ENCODE measurements around the gene LCLAT1. TPM values are rescaled to one million over a fixed set of nuclear protein-coding genes. Genes with fewer than 3 reads are reported as not detected.
A peak's percentile ranks its signal among the peaks of the same experiment; 100 is the strongest.
"Not testable (repeated sequence)": the region's sequence is repeated elsewhere in the genome, so short reads cannot be mapped to it uniquely, and the experiment has no call there.

Gene LCLAT1
- total and polyA plus RNA-seq, 8 donors = 13.1 to 24.9 (median 14.8) TPM

- intact Hi-C loops (cut with DNase I) = no loop called here
- ATAC-seq (no peak), DNase-seq (no peak)
- H3K9me3 ChIP-seq = no peaks in the 10 kb centered on the region
- H3K36me3 ChIP-seq = peaks cover 0 to 10% of the 10 kb centered on the region in 2 donors
- H3K27ac ChIP-seq = no peak overlapping the region
- no peak overlapping the region for H3K4me3 ChIP-seq
- TF ChIP-seq CTCF (IDR thresholded peaks at IDR 0.05) = no peak
- H3K27me3 ChIP-seq = no peaks in the 10 kb centered on the region
- H3K4me1 ChIP-seq = no peaks in the 10 kb centered on the region
Observed at GRCh38 chr2:30639836-30640235, 192.8 kb downstream of the LCLAT1 start.

- no peaks in the 10 kb centered on the region for H3K9me3 ChIP-seq
- no peaks in the 10 kb centered on the region for H3K27me3 ChIP-seq
- ATAC-seq = no peak
- no peak overlapping the region for H3K27ac ChIP-seq
- no peak overlapping the region for H3K4me3 ChIP-seq
- H3K36me3 ChIP-seq = peaks cover 0 to 10% of the 10 kb centered on the region in 2 donors
- no peaks in the 10 kb centered on the region for H3K4me1 ChIP-seq
- TF ChIP-seq CTCF (IDR thresholded peaks at IDR 0.05) = no peak
- no peak for DNase-seq
- intact Hi-C loops (cut with DNase I) = no loop called here
Observed at GRCh38 chr2:30641765-30642345, 194.8 kb downstream of the LCLAT1 start.

GRCh38 chr2:30643013-30643412 is 196.0 kb downstream of the LCLAT1 start:
- ATAC-seq; H3K9me3 ChIP-seq; intact Hi-C loops (cut with DNase I); H3K4me1 ChIP-seq; DNase-seq; H3K27ac ChIP-seq; H3K27me3 ChIP-seq; H3K4me3 ChIP-seq: not testable (repeated sequence)
- H3K36me3 ChIP-seq = peaks cover 0 to 10% of the 10 kb centered on the region in 2 donors

GRCh38 chr2:30643674-30644073 is 196.6 kb downstream of the LCLAT1 start:
- Histone ChIP-seq H3K36me3 (peaks cover 0 to 10% of the 10 kb centered on the region in 2 donors), H3K27me3 (no peaks in the 10 kb centered on the region), H3K27ac (no peak overlapping the region), H3K4me1 (no peaks in the 10 kb centered on the region), H3K4me3 (no peak overlapping the region), H3K9me3 (no peaks in the 10 kb centered on the region)
- ATAC-seq = no peak
- no peak for TF ChIP-seq CTCF (IDR thresholded peaks at IDR 0.05)
- intact Hi-C loops (cut with DNase I) = no loop called here
- DNase-seq = peak in 1 of 4 donors; percentile 13

- Histone ChIP-seq H3K4me1 (no peaks in the 10 kb centered on the region), H3K27ac (no peak overlapping the region), H3K9me3 (no peaks in the 10 kb centered on the region), H3K36me3 (peaks cover 0 to 7% of the 10 kb centered on the region in 2 donors), H3K4me3 (no peak overlapping the region), H3K27me3 (no peaks in the 10 kb centered on the region)
- ATAC-seq (no peak), DNase-seq (no peak)
- no peak for TF ChIP-seq CTCF (IDR thresholded peaks at IDR 0.05)
- intact Hi-C loops (cut with DNase I) = no loop called here
Observed at GRCh38 chr2:30645081-30645744, 198.2 kb downstream of the LCLAT1 start.
